GM12864 (cell line): Measurements from ENCODE around the gene RANBP3.

ENCODE experiments used
- DNase-seq: peaks from one replicate; pipeline ENCODE4 v3.0.0-alpha.2; 2011; ENCODE audit warnings: low read depth
- H3K4me3 ChIP-seq: 2 replicates; pipeline ENCODE4 v1.5.1; 2011; ENCODE audit warnings: mild to moderate bottlenecking, low read depth, low read length, control low read depth
- TF ChIP-seq, protein P1 (sequence below): IDR thresholded peaks from 2 replicates; pipeline ENCODE4 v1.5.1; 2011; ENCODE audit warnings: low read depth, mild to moderate bottlenecking, moderate library complexity, low read length, control low read depth, inconsistent platforms; ENCODE audit errors: missing control alignments

The RANBP3 gene

DNA sequence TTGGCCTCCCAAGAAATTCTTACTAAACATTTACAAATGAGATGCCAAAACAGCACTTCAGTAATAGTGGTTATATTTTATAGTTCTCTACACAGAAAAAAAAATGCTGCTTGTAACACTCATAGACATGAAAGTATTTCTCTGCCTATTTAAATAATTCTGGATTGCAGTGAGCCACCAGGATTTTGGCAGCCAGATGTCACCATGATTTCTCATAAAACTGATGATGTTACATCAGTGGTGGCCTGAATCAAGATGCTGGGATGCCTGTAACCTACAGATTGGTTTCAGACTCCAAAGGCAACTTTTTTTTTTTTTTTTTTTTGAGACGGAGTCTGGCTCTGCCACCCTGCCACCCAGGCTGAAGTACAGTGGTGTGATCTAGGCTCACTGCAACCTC is 66.6 kb downstream of the RANBP3 start:
- H3K4me3 ChIP-seq: no peak overlapping the region
- no peak for DNase-seq
- TF ChIP-seq, protein P1, sequence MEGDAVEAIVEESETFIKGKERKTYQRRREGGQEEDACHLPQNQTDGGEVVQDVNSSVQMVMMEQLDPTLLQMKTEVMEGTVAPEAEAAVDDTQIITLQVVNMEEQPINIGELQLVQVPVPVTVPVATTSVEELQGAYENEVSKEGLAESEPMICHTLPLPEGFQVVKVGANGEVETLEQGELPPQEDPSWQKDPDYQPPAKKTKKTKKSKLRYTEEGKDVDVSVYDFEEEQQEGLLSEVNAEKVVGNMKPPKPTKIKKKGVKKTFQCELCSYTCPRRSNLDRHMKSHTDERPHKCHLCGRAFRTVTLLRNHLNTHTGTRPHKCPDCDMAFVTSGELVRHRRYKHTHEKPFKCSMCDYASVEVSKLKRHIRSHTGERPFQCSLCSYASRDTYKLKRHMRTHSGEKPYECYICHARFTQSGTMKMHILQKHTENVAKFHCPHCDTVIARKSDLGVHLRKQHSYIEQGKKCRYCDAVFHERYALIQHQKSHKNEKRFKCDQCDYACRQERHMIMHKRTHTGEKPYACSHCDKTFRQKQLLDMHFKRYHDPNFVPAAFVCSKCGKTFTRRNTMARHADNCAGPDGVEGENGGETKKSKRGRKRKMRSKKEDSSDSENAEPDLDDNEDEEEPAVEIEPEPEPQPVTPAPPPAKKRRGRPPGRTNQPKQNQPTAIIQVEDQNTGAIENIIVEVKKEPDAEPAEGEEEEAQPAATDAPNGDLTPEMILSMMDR: no peak

DNA sequence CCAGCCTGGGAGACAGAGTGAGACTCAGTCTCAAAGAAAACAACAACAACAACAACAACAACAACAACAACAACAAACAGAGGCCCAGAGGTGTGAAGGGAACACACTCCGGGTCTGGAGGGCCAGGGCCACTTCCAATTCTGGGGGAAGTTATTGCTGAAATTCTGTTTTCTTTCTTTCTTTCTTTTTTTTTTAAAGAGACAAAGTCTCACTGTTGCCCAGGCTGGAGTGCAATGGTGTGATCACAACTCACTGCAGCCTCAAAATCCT is 67.4 kb downstream of the RANBP3 start:
- TF ChIP-seq, protein P1: no peak
- H3K4me3 ChIP-seq: no peak overlapping the region
- DNase-seq: no peak

DNA sequence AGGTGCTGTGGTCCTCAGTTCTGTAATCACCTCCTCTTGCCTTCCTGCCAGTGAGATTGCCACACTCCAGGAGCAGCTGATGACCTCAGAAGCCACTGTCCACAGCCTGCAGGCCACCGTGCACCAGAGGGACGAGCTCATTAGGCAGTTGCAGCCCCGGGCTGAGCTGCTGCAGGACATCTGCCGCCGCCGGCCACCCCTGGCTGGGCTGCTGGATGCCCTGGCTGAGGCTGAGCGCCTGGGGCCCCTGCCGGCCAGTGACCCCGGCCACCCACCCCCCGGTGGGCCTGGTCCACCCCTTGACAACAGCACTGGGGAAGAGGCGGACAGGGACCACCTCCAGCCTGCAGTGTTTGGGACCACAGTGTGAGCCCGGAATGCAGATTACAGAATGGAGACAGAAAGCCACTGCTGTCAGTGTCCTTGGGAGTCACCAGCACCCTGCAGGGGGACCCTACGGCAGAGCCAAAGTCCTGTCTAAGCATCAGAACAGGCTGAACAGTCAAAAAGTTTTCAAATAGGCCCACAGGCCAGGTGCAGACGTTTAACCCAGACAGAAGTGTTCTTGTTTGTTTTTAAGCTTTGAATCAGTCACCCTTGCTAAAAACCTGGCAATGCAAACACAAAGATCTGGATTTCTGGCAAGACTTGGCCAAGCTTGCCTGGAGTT is 69.0 kb downstream of the RANBP3 start:
- TF ChIP-seq, protein P1: no peak
- DNase-seq: no peak
- no peak overlapping the region for H3K4me3 ChIP-seq

DNA sequence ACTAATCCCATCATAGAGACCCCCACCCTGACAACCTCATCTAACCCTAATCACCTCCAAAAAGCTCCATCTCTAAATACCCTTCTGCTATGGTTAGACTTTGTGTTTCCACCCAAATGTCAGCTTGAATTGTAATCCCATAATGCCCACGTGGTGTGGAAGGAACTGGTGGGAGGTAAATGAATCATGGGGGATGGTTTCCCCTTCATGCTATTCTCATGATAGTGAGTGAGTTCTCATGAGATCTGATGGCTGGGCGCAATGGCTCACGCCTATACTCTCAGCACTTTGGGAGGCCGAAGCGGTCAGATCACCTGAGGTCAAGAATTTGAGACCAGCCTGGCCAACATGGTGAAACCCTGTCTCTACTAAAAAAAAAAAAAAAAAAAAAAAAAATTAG is 70.7 kb downstream of the RANBP3 start:
- no peak overlapping the region for H3K4me3 ChIP-seq
- TF ChIP-seq, protein P1: no peak
- DNase-seq: no peak

DNA sequence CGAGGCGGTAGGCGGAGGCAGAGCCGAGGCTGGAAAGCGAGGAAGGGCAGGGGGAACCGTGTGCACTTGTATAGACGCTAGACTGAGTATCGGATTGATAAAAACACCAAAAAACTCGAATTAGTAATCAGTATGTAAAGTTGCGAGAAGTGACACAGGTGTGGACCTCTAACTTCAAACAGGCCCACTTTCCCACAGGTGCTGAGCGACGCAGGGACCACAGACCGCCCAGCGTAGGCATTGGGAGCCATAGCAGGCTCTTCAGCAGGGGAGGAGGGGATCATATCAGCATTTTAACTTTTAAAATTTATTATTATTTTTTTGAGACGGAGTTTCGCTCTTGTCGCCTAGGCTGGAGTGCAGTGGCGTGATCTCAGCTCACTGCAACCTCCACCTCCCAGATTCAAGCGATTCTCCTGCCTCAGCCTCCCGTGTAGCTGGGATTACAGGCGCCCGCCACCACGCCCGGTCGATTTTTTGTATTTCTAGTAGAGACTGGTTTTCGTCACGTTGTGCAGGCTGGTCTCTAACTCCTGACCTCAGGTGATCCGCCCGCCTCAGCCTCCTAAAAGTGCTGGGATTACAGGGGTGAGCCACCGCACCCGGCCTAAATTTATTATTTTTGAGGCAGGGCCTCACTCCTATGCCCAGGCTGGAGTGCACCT is 72.7 kb downstream of the RANBP3 start:
- peak overlapping the region; percentile 95 for H3K4me3 ChIP-seq
- TF ChIP-seq, protein P1: no peak
- DNase-seq: no peak

DNA sequence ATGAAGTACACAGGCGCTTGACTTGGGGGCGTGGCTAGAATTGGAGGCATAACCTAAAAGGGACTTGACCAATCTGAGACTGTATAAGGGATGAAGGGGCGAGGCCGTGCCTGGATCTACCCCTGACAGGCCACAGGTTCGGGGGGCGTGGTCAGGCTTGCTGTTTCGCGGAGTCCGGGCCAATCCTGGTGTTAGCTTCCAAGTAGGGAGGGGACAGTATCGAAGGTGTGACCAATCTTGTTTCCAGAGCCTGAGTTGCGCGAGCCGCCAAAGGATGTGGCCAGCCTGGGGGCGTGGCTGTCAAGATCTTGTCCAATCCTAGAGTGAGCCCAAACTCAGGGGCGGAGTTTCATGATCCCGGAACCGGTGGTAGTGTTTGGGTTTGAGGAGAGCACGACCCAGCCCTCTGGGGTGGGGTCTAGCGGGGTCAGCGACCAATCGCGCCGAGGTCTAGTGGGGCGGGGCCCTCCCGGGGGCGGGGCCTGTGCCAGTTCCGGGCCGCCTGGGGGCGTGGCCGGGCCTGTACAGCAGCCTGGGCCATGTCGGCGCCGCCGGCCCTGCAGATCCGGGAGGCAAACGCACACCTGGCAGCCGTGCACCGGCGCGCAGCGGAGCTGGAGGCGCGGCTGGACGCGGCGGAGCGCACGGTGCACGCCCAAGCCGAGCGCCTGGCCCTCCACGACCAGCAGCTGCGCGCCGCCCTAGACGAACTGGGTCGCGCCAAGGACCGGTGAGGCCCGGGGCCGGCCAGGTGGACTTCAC is 73.4 kb downstream of the RANBP3 start, which contains the start of gene VMAC:
Gene VMAC (plus strand): TSS at position 521 of the 762 bp plus-strand sequence. CDS start 19 bp downstream, at position 540.
- H3K4me3 ChIP-seq: peak within 1 kb of the TSS; percentile 95

More for the DNA sequence above, 73.4 kb downstream of the RANBP3 start, which contains the start of gene VMAC:
- DNase-seq: peak; percentile 100
- TF ChIP-seq, protein P1: no peak
